GM18520 (cell line): Measurements from ENCODE around the gene SLC1A3.
A peak's percentile ranks its signal among the peaks of the same experiment; 100 is the strongest.
"Not testable (repeated sequence)": the region's sequence is repeated elsewhere in the genome, so short reads cannot be mapped to it uniquely, and the experiment has no call there.

ENCODE experiments used
- ATAC-seq: cut with Tn5 transposase; IDR thresholded peaks from one replicate; pipeline ENCODE4 v1.9.1; 2021; ENCODE audit not compliant: unreplicated experiment

Gene SLC1A3

DNA sequence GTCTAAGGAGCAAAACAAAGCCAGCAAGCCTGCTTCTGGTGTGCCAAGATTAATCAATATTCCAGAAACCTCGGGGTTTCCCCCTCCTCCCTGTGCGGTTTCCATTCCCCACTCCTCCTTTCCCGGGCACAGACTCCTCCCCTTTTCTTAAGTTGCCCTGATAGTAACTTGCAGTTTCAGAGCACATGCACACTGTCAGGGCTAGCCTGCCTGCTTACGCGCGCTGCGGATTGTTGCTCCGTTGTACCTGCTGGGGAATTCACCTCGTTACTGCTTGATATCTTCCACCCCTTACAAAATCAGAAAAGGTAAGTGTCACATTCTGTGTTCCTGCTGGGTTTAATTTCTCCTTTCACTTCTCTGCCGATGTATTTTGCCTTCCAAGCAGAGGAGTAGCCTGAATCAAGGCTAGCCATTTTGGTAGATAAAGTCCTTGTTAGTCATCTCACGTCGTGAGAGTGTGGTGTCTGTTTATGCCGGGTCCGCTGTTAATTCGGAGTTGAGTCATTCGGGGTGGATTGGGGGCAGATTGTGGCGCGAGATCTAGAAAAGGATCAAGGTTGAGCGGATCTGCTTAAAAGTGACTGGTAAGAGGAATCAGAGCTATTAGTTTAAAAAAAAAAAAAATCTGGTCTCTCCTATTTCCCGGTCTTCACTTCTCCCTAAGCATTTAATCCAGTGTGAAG lies at the start of gene SLC1A3:
Gene SLC1A3 (plus strand): TSS at position 179 of the 686 bp plus-strand sequence. CDS start 1,818 bp downstream, outside the sequence.
- peak; percentile 80 for ATAC-seq

GRCh38 chr5:36558641-36559040 lies 47.8 kb upstream of the SLC1A3 start:
- no peak for ATAC-seq

- ATAC-seq = no peak
Measured at GRCh38 chr5:36561601-36562000, 44.8 kb upstream of the SLC1A3 start.

- no peak for ATAC-seq
Measured at GRCh38 chr5:36569491-36569890, 36.9 kb upstream of the SLC1A3 start.

DNA sequence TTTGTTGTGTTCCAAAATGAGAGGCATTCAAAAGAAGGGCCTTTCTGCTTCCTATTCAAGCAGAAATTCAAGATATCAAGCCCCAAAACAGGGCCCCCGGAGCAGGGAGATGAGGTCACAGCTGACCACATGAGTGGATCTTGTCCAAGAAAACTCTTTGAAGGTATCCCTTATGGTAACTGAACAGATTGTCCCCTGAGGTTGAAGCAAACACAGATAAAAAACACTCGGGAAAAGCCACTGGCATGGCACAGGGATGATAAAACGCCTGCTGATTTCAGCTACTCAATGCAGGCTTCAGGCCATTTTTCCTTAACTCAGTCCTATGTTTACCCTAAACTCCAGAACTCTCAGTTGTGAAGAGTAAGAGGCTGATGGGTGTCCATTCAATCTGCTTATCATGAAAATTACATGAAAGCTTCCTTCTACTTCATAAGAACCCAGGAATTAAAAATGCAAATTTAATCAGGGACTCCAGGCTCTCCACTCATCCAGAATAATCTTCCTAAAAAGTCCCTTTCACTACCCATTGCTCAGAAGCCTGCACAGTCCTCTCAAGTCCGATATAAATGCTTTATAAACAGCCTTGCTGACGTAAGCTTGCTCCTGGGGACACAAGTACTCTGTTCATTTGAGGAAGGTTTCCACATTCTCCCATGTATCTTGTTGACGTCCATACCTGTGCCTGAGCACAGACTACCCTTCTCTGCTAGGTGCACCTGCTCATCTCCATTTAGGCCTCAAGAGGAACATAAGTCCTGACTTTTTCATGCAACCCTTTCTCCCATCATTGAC lies 35.9 kb upstream of the SLC1A3 start:
- no peak for ATAC-seq

DNA sequence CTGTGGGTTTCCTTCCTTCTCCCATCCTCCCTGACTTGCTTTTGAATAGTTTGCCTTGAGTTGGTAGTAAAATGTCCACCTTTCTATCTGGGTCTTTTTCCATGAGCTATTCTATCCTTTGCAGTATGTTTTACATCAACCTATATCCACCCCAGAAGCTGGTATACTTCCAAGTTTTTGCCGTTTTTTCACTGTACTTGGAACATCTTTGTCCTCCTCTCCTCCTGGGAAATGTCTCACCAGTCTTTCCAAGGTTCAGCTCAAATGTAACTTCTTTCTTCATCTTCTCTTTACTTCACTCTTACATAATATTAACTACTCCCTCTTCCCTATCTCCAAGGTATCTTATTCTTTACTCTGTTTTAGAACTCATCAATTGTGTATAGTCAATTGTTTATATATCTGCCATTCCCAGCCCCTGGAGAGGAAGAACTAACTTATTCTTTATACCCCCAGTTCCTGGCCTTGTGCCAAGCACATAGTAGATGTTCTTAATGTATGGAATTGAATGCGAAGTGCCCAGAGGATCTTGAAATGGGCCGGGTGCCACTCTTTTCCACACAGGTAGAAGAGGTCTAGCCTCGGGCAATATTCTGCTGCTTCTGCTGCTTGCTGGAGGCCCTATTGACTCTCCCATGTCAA lies 34.9 kb upstream of the SLC1A3 start:
- ATAC-seq = no peak

GRCh38 chr5:36573438-36573837 lies 33.0 kb upstream of the SLC1A3 start:
- no peak for ATAC-seq

GRCh38 chr5:36575361-36575781 lies 31.0 kb upstream of the SLC1A3 start:
- no peak for ATAC-seq

DNA sequence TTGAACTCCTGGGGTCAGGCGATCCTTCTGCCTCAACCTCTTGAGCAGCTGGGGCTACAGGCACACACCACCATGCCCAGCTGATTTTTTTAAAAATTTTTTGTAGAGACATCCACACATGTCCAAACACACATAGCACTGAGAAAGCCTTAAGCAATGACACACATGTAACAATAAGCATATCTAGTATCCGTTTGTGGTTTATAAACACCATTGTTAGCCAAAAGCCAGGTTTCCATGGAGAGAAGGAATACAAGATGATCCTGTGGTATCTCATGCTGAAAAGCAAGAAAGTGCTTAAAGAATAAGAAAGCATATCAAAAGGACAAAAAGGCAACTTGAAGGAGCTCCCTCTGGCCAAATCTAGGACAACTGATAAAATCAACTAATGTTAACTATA lies 29.7 kb upstream of the SLC1A3 start:
- no peak for ATAC-seq

GRCh38 chr5:36579858-36580257 lies 26.5 kb upstream of the SLC1A3 start:
- ATAC-seq = not testable (repeated sequence)

- no peak for ATAC-seq
Measured at GRCh38 chr5:36581070-36581469, 25.3 kb upstream of the SLC1A3 start.

- no peak for ATAC-seq
Measured at GRCh38 chr5:36584009-36584875, 22.2 kb upstream of the SLC1A3 start.

DNA sequence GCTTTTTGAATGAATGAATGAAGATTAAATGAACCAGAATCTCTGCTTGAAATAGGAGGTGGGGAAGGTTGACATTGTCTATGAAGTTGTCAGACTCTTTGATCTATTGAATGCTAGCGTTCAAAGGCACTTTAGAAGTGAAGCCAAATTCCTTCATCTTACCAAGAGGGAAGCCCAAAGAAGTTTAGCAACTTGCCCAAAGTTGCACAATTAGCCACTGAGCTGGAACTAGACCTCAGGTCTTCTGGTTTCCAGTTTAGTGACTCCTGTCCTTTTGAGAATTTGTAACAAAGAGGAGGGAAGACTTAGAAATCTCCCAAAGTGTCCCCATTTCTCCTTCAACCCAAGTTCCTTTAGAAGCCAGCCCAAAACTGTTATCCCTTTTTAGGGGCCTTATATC lies 20.7 kb upstream of the SLC1A3 start:
- ATAC-seq = no peak

DNA sequence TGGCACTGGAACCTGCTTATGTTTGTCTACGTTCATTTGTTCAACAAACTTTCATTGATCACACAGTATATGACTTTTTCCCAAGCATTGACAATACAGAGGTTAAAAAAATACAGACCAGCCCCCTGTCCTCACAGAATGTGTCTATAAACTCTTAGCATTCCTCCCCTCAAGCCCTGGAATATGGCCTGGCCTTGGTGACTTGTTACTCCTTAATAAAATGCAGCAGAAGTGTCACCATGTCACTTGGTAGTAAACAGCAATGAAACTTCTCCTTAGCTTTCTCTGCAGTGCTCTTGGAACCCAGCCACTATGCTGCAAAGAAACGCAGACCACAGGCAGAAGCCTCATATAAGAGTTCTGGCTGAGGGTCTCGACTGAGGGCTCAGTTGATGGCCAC lies 19.1 kb upstream of the SLC1A3 start:
- ATAC-seq = no peak

GRCh38 chr5:36589735-36590134 lies 16.7 kb upstream of the SLC1A3 start:
- ATAC-seq = not testable (repeated sequence)

DNA sequence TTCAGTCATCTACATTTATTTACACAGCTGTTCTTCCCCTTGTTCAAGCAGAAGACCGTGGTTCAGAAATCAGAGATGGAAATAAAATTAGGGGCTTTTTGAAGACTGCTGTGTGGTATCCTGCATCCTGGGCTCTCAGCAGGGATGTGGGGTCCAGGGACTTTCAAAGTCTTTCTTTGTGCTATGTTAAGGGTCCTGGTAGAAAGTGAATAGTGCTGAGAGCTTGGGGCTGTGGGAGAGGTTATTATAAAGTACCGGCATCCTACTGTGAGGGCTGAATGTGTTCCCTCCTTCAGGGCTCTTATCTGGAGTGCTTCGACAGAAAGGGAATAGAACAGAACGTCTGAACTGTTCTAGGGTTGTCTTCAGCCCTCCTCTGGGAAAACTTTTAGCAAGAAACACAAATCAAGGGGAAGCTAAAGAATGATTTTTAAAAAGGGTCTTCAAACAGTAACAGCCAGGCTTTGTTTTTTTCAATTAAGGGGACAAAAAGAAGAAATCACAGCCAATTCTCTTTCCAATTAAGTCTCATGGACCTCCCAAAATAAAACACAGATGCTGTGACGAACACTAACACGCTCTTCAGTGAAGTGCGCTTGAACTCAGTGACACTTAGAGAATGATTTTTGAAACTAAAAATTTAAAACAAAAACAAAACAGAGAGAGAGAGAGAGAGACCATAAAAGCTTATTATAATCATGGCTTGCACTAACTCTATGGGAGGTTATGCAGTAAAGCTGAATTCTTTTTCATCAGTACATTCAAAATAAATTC lies 15.7 kb upstream of the SLC1A3 start:
- ATAC-seq = no peak

DNA sequence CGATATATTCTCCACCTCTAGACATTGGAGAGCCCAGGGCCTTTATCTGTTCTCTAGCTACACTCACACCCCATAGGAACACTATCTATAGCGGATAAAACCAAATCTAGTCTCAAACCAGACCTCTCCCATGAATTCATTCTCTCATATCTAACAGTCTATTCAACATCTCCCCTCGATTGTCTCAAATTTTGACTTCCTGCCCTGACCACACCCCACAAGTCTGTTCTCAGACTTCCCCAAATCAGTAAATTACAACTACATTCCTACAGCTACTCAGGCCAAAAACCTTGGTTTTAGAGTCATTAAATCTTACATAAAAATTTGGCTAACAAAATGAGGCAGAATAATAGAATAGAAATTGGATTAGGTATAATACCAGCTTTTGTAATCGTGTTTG lies 12.5 kb upstream of the SLC1A3 start:
- ATAC-seq = no peak

DNA sequence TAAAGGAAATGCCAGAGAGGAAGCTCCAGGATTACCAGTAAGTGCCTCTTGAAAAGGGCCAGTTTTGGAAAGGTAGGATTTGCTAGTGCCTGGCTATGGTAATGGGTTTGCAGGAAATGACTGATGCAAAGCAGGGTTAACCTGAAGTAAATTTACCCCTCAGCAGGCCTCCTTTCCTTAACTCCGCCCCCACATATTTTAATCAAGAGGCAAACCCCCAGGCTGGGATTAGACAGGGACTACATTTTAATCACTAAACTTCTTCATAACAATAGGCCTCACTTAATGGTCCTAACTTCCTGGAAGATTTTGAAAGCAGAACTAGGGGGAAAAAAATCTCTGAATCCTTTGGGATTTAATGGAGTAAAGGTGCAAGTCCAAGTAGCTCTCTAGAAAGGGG lies 10.2 kb upstream of the SLC1A3 start:
- no peak for ATAC-seq

DNA sequence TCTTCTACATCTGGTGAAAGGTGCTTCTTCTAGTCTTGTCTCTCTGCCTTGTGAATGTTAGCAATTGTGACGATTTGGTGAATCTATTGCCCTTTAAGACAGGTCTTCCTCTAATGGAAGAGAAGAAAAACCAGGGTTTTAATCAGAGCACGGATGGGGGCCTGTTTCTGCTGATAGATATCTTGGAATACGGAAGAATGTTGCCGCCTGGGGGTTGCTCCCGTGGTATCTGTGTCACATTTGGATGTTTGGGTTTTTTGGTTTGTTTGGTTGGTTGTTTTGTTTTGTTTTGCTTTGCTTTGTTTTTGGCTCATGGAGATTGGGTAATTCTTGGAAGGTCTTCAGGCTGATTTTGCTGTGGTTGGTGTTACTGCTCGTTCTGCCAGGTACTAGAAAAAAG lies 9.7 kb upstream of the SLC1A3 start:
- ATAC-seq = no peak

DNA sequence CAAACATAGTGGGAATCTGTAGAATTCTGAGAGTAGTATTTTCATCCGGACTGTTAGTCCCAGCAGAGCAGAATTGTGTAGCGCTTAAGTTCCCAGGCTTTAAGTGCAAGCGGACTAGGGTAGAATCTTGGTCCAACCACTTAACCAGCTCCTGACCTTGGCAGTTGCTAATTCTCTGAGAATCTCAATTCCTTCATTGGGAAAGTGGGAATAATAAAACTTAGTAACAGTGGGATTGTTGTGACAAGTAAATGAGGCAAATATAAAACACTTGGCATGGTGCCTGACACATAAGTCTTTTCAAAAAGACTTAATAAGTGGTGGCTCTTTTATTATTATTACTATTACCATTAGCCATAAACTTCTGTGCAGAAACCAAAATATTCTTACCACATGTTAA lies 8.4 kb upstream of the SLC1A3 start:
- ATAC-seq = no peak
